Mammary epithelial cell (primary cell): ENCODE measurements around the gene EP400.

Source experiments
- EZH2 ChIP-seq: IDR thresholded peaks from 2 replicates; pipeline ENCODE4 v1.6.1; 2012; ENCODE audit warnings: low read length, inconsistent platforms, borderline replicate concordance
- TF ChIP-seq, protein P1 (sequence below), 2 donors: IDR thresholded peaks in 1 of 2; conservative IDR thresholded peaks in 1 of 2; 2 replicates each; pipeline ENCODE4 v1.5.1; 2011 to 2012; ENCODE audit warnings: inconsistent platforms in 2 of 2, low read length in 2 of 2, mild to moderate bottlenecking in 2 of 2, control low read depth in 1 of 2, low read depth in 1 of 2; ENCODE audit not compliant: insufficient read depth in 1 of 2; ENCODE audit errors: extremely low read depth in 1 of 2

DNA sequence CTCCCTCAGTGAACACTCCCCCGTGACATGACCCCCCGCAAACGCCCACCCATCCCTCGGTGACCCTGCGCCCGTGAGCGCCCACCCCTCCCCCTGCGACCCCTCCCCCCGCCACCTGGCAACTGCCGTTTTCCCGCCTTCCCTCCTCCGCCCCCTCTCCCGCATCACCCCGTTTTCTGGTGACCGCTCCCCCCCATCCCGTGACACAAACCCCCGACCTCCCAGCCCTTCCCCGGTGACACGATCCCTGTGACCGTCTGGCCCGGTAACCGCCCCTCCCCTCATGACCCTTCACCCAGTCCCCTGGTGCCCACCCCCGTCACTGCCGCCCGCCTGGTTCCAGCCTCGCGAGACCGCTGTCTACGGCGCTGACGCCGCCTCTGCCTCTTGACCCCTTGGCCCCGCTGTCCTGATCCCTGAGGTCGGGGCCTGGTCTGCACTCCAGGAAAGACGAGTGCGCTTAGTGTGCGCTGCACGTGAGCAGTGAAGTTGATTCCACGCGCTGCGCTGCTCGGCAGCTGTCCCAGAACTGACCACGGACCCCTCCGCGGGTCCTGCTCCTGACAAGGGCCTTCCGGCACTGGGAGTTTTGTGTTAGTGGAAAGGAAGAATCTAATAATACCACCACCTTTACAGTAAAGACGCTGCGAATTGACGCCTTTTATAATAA lies 135.0 kb downstream of the EP400 start:
- TF ChIP-seq, protein P1, sequence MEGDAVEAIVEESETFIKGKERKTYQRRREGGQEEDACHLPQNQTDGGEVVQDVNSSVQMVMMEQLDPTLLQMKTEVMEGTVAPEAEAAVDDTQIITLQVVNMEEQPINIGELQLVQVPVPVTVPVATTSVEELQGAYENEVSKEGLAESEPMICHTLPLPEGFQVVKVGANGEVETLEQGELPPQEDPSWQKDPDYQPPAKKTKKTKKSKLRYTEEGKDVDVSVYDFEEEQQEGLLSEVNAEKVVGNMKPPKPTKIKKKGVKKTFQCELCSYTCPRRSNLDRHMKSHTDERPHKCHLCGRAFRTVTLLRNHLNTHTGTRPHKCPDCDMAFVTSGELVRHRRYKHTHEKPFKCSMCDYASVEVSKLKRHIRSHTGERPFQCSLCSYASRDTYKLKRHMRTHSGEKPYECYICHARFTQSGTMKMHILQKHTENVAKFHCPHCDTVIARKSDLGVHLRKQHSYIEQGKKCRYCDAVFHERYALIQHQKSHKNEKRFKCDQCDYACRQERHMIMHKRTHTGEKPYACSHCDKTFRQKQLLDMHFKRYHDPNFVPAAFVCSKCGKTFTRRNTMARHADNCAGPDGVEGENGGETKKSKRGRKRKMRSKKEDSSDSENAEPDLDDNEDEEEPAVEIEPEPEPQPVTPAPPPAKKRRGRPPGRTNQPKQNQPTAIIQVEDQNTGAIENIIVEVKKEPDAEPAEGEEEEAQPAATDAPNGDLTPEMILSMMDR (conservative IDR thresholded peaks at IDR 0.05 in 1 of 2, IDR thresholded peaks at IDR 0.05 in 1 of 2; ENCODE audit: extremely low read depth in 1 of 2, insufficient read depth in 1 of 2, low read depth in 1 of 2, low read length in 2 of 2): no peak
- no peak for TF ChIP-seq EZH2
